IPS DF 6.9 (cell line): ENCODE measurements around the gene SNX14.

Experiments
- DNase-seq: peaks from one replicate; pipeline ENCODE4 v3.0.0-alpha.2; 2013; ENCODE audit warnings: low read depth, low spot score
- H3K27ac ChIP-seq: one replicate; pipeline ENCODE4 v1.5.1; 2013; ENCODE audit warnings: low read length, control low read depth
- H3K27me3 ChIP-seq: 2 replicates; pipeline ENCODE4 v1.6.1; 2013; ENCODE audit warnings: mild to moderate bottlenecking, low read length; ENCODE audit not compliant: control insufficient read depth, insufficient read depth
- H3K36me3 ChIP-seq: 2 replicates; pipeline ENCODE4 v1.6.1; 2013; ENCODE audit warnings: low read length; ENCODE audit not compliant: control insufficient read depth, insufficient read depth
- H3K4me1 ChIP-seq: 2 replicates; pipeline ENCODE4 v1.6.1; 2013; ENCODE audit warnings: low read length; ENCODE audit not compliant: control insufficient read depth, insufficient read depth
- H3K4me3 ChIP-seq: 2 replicates; pipeline ENCODE4 v1.5.1; 2013; ENCODE audit warnings: mild to moderate bottlenecking, low read length
- H3K9me3 ChIP-seq: 2 replicates; pipeline ENCODE4 v1.6.1; 2013; ENCODE audit warnings: low read length, inconsistent platforms; ENCODE audit not compliant: control insufficient read depth, insufficient read depth
- WGBS: extraction: QIAGEN DNeasy Blood & Tissue Kit; methylation state at CpG from one replicate; pipeline ENCODE4 v1.1.7; 2013; ENCODE audit warnings: mixed read lengths, missing lambda C conversion rate; ENCODE audit not compliant: insufficient read length, insufficient coverage; 5-methylcytosine and 5-hydroxymethylcytosine counted together

The SNX14 gene

DNA sequence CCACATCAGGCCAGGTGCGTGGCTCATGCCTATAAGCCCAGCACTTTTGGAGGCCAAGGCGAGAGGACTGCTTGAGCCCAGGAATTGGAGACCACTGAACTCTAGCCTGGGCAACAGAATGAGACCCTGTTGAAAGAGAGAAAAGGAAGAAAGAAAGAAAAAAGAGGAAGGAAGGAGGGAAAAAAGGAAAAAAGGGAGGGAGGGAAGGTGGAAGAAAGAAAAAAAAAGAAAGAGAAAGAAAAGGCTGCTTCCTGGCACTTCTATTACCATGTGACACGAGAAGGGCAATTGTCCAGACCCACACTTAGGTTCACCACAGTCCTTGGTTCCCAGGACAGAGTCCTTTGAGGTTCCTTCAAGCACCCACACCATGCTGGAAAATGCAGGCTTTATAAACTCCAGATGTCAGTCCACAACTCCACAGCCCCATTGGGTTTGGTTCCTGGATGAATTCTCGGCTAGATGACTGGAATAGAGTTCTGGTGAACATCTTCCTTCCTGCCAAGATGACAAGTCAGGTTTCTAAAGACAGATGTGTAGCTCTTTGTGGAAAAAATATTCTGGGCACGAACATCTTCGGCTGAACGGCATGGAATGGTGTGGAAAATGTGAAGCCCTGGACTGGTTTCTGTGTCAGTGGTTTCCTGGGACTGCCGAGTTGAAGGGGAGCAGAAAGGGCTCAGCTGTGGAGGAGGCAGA, 111.3 kb downstream of the SNX14 start:
- Histone ChIP-seq H3K4me3 (no peak overlapping the region), H3K27ac (no peak overlapping the region), H3K36me3 (no peaks in the 10 kb centered on the region), H3K9me3 (no peaks in the 10 kb centered on the region), H3K4me1 (no peaks in the 10 kb centered on the region), H3K27me3 (no peaks in the 10 kb centered on the region)
- WGBS = no CpG with 5 or more reads among the region's 8 CpGs
- no peak for DNase-seq

DNA sequence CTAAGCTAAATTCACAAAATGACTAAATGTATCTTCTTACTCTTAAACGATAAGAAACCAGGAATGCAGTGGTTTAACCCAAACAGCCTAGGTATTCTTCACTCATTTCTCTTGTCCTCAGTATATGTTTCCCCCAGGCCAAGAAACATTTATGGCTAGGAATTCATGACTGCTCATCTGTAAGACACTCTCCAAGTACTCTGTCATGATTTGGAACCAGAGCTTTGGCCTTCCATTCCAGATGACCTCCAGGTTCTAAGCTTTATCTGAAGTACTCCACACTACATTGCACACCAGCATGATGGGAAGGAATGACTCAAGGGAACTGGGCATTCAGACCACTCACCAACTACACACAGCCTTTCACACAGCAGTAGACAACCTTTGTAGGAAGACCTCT, 114.5 kb downstream of the SNX14 start:
- Histone ChIP-seq H3K4me3 (no peak overlapping the region), H3K27me3 (no peaks in the 10 kb centered on the region), H3K9me3 (no peaks in the 10 kb centered on the region; the same call in 1 of the 2 replicates), H3K27ac (no peak overlapping the region), H3K36me3 (no peaks in the 10 kb centered on the region), H3K4me1 (no peaks in the 10 kb centered on the region)
- no peak for DNase-seq
- no CpG with 5 or more reads among the region's 1 CpG for WGBS

DNA sequence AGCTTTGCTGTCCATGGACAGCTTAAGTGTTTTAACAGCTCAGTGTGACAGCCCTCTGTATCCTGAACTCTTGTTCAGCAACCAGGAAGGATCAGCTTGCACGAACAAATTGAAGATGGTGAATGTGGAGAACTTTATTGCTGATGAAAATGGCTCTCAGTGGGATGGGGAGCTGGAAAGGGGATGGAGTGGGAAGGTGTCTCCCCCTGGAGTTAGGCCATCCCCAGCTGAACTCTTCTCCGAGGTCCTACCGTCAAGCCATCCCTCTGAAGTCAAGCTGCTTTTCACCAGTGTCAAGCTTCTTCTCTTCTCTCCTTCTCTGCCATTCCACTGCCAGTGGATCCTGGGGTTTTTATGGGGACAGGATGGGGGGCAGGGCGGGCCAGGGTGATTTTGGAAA, 117.1 kb downstream of the SNX14 start:
- Histone ChIP-seq H3K27me3 (no peaks in the 10 kb centered on the region), H3K4me3 (no peak overlapping the region), H3K4me1 (no peaks in the 10 kb centered on the region), H3K36me3 (no peaks in the 10 kb centered on the region), H3K9me3 (no peaks in the 10 kb centered on the region; the same call in none of the 2 replicates), H3K27ac (no peak overlapping the region)
- no peak for DNase-seq
- no CpG with 5 or more reads among the region's 4 CpGs for WGBS

DNA sequence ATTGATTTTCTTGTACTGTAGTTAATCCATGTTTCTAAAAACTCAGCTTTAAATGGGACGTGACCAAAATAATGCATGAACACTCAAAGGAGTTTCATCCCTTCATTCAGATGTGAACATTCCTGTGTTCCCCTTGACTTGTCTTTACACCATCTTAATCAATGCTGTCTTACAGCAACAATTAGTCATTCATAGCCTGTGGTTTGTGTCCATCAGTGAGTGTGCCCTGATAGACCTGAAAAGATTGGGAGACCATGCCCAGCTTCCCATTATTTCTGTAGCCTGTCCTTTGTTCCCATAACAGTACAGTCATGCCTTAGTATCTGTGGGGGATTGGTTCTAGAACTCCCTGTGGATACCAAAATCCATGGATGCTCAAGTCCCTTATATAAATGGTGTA, 119.9 kb downstream of the SNX14 start:
- no peaks in the 10 kb centered on the region for H3K4me1 ChIP-seq
- DNase-seq = no peak
- no peak overlapping the region for H3K27ac ChIP-seq
- H3K9me3 ChIP-seq = no peaks in the 10 kb centered on the region; the same call in none of the 2 replicates
- no CpG with 5 or more reads among the region's 1 CpG for WGBS
- H3K36me3 ChIP-seq = no peaks in the 10 kb centered on the region
- no peaks in the 10 kb centered on the region for H3K27me3 ChIP-seq
- no peak overlapping the region for H3K4me3 ChIP-seq

DNA sequence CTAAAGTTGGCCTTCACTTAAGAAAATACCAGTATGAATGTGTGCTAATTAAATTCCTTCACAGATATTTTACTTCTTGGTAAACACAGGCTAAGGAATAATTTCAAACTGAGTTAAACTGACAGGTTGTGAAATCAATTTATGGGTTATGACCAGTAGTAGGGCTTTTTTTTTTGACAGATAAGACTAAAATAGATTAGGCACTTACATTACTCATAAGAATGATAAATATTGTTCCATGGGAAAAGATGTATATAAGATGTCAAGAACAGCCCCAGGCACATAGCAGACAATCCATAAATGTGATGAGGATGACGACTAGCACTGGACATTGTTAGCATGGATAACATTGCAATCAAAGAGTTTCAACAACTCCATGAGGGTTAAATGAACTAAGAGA, 120.9 kb downstream of the SNX14 start:
- Histone ChIP-seq H3K4me3 (no peak overlapping the region), H3K9me3 (no peaks in the 10 kb centered on the region; the same call in none of the 2 replicates), H3K4me1 (no peaks in the 10 kb centered on the region), H3K27me3 (no peaks in the 10 kb centered on the region), H3K27ac (no peak overlapping the region), H3K36me3 (no peaks in the 10 kb centered on the region)
- DNase-seq = no peak
- no CpG with 5 or more reads among the region's 1 CpG for WGBS

DNA sequence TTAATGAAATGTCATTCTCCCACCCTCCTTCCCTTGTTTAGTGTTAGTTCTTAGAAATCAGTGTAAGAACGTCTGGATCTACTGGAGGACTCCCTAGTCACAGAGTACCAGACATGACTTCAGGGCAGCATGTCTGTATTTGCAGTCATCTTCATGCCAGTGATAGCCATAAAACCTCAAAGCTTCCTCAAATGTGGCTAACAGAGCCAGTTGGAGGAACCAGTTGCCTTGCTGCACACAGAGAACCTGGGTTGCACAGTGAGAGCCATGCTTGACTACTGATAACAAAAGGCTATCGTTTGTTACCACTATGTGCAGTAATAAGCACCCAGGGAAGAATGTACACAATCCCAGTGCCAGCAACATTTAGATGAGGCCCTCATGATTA, 123.6 kb downstream of the SNX14 start:
- H3K4me3 ChIP-seq = no peak overlapping the region
- no peaks in the 10 kb centered on the region for H3K27me3 ChIP-seq
- H3K36me3 ChIP-seq = no peaks in the 10 kb centered on the region
- no peaks in the 10 kb centered on the region; the same call in 1 of the 2 replicates for H3K9me3 ChIP-seq
- H3K4me1 ChIP-seq = no peaks in the 10 kb centered on the region
- WGBS = no CpG with 5 or more reads among the region's 2 CpGs
- no peak overlapping the region for H3K27ac ChIP-seq
- DNase-seq = no peak

DNA sequence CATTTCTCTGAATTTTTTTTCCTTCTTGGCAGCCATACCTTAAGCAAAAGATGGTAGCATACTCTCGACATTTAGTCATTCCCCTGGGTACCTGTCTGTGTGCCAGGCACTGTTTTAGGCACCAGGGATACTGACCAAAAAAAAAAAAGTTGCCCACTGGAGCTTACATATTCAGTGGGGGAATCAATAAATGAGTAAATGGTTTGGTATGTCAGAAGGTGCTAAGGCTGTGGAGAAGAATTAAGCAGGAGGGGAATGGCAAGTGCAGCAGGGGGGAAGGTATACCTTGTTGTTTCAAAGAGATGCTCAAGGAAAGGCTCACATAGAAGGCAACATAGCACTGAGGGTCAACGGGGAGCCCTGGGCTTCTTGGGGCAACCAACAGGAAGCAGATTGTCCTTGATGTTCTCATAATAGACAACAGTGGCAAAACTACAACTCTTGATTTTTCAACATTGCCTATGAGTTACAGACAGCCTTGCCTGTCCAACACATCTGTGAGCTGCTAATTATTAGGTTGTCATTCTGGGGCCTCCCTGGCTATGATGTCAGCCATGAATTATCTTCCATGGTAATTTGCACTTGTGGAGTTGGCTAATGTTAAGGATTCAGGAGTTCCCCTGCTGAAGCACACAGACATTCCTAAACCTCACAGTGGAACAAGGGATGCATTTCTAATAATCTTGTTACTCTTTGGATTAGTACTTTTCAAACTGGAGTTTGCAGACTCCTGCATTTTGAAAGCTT, 124.2 kb downstream of the SNX14 start:
- Histone ChIP-seq H3K27me3 (no peaks in the 10 kb centered on the region), H3K4me3 (no peak overlapping the region), H3K27ac (no peak overlapping the region), H3K9me3 (no peaks in the 10 kb centered on the region; the same call in 1 of the 2 replicates), H3K36me3 (no peaks in the 10 kb centered on the region), H3K4me1 (no peaks in the 10 kb centered on the region)
- no peak for DNase-seq
- no CpG with 5 or more reads among the region's 2 CpGs for WGBS

DNA sequence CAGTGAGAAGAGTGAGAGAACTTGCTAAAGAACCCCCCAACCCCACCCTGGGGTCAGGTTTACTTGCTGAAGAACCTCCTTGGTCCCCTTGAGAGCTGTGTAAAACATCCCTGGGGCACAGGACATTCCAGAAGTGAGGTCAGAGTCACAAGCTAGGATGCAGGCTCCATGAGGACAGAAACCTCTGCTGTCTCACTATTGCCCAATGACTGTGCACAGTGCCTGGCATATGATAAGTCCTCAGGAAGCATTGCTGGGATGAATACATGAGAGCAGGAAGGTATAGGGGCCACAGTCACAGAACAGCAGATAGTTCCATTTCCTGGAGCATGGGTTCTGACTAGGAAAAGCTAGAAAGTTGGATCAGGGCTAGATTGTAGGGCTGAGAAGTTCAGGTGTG, 125.3 kb downstream of the SNX14 start:
- no peak for DNase-seq
- H3K27ac ChIP-seq = no peak overlapping the region
- no peak overlapping the region for H3K4me3 ChIP-seq
- H3K4me1 ChIP-seq = 0 out of 2 replicates have a peak, but pooled peaks cover 1% of the 10 kb centered on the region
- no peaks in the 10 kb centered on the region for H3K36me3 ChIP-seq
- H3K27me3 ChIP-seq = no peaks in the 10 kb centered on the region
- no peaks in the 10 kb centered on the region for H3K9me3 ChIP-seq

DNA sequence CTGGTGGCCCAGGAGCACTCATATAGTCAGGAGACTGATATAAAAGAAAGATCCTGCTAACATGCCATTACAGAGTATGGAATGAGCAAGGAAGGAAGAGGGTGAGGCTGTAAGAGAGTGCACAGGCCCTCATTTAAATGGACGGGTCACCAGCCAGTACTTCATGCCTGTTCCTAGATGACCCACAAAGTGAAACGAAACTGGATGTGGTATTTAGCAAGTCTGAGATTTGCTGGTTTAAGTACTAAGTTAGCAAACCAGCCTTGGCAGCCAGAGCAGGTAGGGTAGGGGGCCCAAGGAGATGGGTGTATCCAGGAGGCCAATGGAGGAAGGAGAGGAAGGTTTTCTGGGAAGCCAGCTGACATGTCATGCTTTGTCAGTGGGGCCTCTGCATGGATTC, 127.9 kb downstream of the SNX14 start:
- H3K27me3 ChIP-seq = no peaks in the 10 kb centered on the region
- no peaks in the 10 kb centered on the region for H3K36me3 ChIP-seq
- H3K27ac ChIP-seq = no peak overlapping the region
- 0 out of 2 replicates have a peak, but pooled peaks cover 1% of the 10 kb centered on the region for H3K4me1 ChIP-seq
- no CpG with 5 or more reads among the region's 2 CpGs for WGBS
- H3K9me3 ChIP-seq = no peaks in the 10 kb centered on the region
- no peak for DNase-seq
- H3K4me3 ChIP-seq = no peak overlapping the region

DNA sequence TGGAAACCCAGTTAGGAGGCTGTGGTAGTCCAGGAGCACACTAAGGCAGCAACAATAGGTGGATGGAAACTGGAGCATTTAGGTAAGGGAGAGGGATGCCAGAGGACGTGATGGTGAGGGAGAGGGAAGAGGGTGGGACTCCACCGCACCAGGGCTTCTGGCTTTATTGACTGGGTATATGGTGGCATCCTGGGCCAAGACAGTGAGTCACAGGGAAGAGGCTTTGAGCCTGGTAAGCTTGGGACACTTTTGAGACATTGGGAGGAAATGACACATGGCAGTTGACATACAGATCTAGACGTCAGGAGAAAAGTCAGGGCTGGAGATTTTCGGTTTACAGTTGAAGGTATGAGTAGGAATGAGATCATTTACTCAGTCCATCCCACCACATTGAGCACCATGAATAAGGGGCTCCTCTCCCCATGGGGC, 128.9 kb downstream of the SNX14 start:
- Histone ChIP-seq H3K27me3 (no peaks in the 10 kb centered on the region), H3K36me3 (no peaks in the 10 kb centered on the region), H3K27ac (no peak overlapping the region), H3K9me3 (no peaks in the 10 kb centered on the region), H3K4me1 (peaks cover 1% of the 10 kb centered on the region; the same call in 1 of the 2 replicates), H3K4me3 (no peak overlapping the region)
- no CpG with 5 or more reads among the region's 4 CpGs for WGBS
- no peak for DNase-seq
